ENCODE results near the gene ZBTB5. TPM values are rescaled to one million over a fixed set of nuclear protein-coding genes. Genes with fewer than 3 reads are reported as not detected.

The ZBTB5 gene
- total and polyA plus RNA-seq, 2 of the 4 experiments (the other 2 are of a cell fraction), result 6.3 to 9.1 TPM

DNA sequence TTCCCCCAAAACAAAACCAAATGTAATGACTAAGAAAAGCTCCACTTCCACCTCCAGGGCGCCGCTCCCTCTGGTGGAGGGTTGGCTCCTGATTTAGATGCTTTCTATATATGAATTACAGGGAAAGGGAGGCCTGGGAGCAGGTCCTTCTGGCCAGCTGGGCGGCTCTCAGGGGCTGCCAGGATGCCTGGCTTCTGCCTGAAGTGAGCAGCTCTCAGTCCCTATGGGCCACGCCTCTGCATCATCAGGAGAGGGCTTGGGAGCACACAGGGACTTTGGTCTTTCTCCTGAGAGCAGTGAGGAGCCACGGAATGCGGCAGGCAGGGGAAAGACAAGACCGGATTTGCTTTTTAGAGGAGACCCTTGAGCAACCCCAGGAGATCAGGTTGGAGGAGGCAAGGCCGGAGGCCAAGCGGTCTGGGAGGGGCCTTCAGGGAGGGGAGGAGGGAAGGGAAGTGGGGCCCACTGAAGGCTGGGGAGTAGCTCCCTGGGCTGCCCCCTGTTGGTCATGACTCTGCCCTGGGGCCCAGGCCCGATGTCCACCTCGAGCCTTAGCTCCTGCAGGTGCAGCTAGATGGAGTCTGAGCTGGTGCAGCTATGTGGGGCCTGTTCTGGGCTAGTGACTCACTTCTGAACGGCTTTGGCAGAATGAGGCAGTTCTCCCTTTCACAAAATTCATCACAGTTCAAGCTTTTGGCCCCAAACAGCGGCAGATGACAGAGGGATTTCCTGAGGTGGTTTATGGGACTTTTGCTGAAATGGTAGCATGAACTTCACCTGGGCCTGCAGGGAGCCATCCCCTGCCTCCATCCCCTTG lies 54.1 kb downstream of the ZBTB5 start:
- BruUV-seq (replicated peaks), result no TSS peak
- ChIA-PET POLR2A (ENCODE audit: unreplicated experiment) (no interaction called here), CTCF (interaction anchor here (0.5 to 0.6 kb wide), 2 partner anchors 128 to 202 kb away, joined by 3 to 4 read pairs; no protein-coding TSS in a partner anchor)
- peak; percentile 15 for DNase-seq
- no peak for ATAC-seq (ENCODE audit: low read depth)
- Histone ChIP-seq H4K20me1 (ENCODE audit: insufficient read depth, low read length) (no peaks in the 10 kb centered on the region), H3K9me1 (ENCODE audit: insufficient read depth, low read length) (peaks cover 3% of the 10 kb centered on the region; the same call in 1 of the 2 replicates), H2BK120ac (ENCODE audit: low read depth, low read length) (no peak overlapping the region), H3K23ac (ENCODE audit: low read depth, low read length) (no peak overlapping the region), H4K5ac (ENCODE audit: low read depth, low read length) (no peak overlapping the region), H3K4me2 (ENCODE audit: low read depth, low read length) (no peak overlapping the region), H2AK9ac (replicated peaks; ENCODE audit: low read depth, low read length, poor library complexity) (no peak overlapping the region), H3K9ac (ENCODE audit: low read depth, low read length) (no peak overlapping the region), H4K91ac (ENCODE audit: insufficient read depth, low read depth, low read length) (no peak overlapping the region), H2BK15ac (ENCODE audit: low read depth, low read length) (no peak overlapping the region), H2BK20ac (ENCODE audit: low read depth, low read length) (no peak overlapping the region), H3K27ac (ENCODE audit: insufficient read depth, low read length) (no peak overlapping the region), H3K18ac (ENCODE audit: low read depth, low read length) (no peak overlapping the region), H3K79me1 (ENCODE audit: low read depth in 1 of 2, low read length in 2 of 2) (no peaks in the 10 kb centered on the region), H3K56ac (ENCODE audit: extremely low read depth, insufficient read depth, low read length) (no peak overlapping the region), H4K8ac (ENCODE audit: low read depth in 2 of 2, low read length in 2 of 2) (no peak overlapping the region), H3K27me3 (ENCODE audit: control insufficient read depth, insufficient read depth, low read length) (peaks cover 2% of the 10 kb centered on the region), H3K4ac (ENCODE audit: low read depth, low read length) (no peak overlapping the region), H2AFZ (replicated peaks; ENCODE audit: low read length, poor library complexity) (peak overlapping the region; percentile 32), H3K9me3 (ENCODE audit: control insufficient read depth, insufficient read depth, low read length) (no peaks in the 10 kb centered on the region), H3K36me3 (ENCODE audit: control insufficient read depth, insufficient read depth, low read length) (no peaks in the 10 kb centered on the region), H2AK5ac (ENCODE audit: low read depth, low read length) (no peak overlapping the region), H2BK5ac (ENCODE audit: low read depth, low read length, poor library complexity, severe bottlenecking) (no peak overlapping the region), H3K4me1 (ENCODE audit: control insufficient read depth, insufficient read depth, low read length) (peaks cover 2% of the 10 kb centered on the region; the same call in 1 of the 2 replicates), H3K4me3 (ENCODE audit: insufficient read depth, low read depth, low read length) (no peak overlapping the region), H3K14ac (replicated peaks; ENCODE audit: low read depth, low read length) (no peak overlapping the region)
- 72% methylated on average over 7 of the region's 13 CpGs; no CpG with 5 or more reads in 1 of the 2 experiments for WGBS, 2 experiments (ENCODE audit: extremely low coverage in 2 of 2, insufficient read length in 1 of 2)
- intact Hi-C loops (cut with micrococcal nuclease) (loop anchor here (1.0 to 5.0 kb wide), 2 partner anchors 416 to 539 kb away; no protein-coding TSS in a partner anchor), dilution Hi-C loops (cut with HindIII; ENCODE audit: low sequenced_read_pairs, unreplicated experiment) (no loop called here), in situ Hi-C loops (cut with MboI; ENCODE audit: low sequenced_read_pairs) (no loop called here)
- TF ChIP-seq, protein P1, sequence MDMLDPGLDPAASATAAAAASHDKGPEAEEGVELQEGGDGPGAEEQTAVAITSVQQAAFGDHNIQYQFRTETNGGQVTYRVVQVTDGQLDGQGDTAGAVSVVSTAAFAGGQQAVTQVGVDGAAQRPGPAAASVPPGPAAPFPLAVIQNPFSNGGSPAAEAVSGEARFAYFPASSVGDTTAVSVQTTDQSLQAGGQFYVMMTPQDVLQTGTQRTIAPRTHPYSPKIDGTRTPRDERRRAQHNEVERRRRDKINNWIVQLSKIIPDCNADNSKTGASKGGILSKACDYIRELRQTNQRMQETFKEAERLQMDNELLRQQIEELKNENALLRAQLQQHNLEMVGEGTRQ (IDR thresholded peaks at IDR 0.05; ENCODE audit: low read depth, low read length), result no peak
- TF ChIP-seq CHD1 (IDR thresholded peaks at IDR 0.05; ENCODE audit: low read depth, low read length) (no peak), POLR2A (IDR thresholded peaks at IDR 0.05; ENCODE audit: low read depth, low read length) (no peak), BHLHE40 (IDR thresholded peaks at IDR 0.05; ENCODE audit: low read depth, low read length) (no peak), CEBPB (IDR thresholded peaks at IDR 0.05; ENCODE audit: low read depth, low read length) (no peak), RCOR1 (IDR thresholded peaks at IDR 0.05; ENCODE audit: insufficient replicate concordance, low read length) (no peak), MXI1 (IDR thresholded peaks at IDR 0.05; ENCODE audit: borderline replicate concordance, low read depth, low read length) (no peak), FOS (IDR thresholded peaks at IDR 0.05; ENCODE audit: low read depth, low read length) (no peak), RFX5 (IDR thresholded peaks at IDR 0.05; ENCODE audit: low read depth, low read length) (no peak), SMC3 (IDR thresholded peaks at IDR 0.05; ENCODE audit: low read depth, low read length) (peak; percentile 33), NFE2L2 (IDR thresholded peaks at IDR 0.05; ENCODE audit: low read depth, low read length) (no peak), MAFK (IDR thresholded peaks at IDR 0.05; ENCODE audit: low read depth, low read length) (no peak), MAZ (IDR thresholded peaks at IDR 0.05; ENCODE audit: borderline replicate concordance, low read depth, low read length) (no peak), RAD21 (IDR thresholded peaks at IDR 0.05; ENCODE audit: low read length) (peak; percentile 34)
- TF ChIP-seq, protein P2, sequence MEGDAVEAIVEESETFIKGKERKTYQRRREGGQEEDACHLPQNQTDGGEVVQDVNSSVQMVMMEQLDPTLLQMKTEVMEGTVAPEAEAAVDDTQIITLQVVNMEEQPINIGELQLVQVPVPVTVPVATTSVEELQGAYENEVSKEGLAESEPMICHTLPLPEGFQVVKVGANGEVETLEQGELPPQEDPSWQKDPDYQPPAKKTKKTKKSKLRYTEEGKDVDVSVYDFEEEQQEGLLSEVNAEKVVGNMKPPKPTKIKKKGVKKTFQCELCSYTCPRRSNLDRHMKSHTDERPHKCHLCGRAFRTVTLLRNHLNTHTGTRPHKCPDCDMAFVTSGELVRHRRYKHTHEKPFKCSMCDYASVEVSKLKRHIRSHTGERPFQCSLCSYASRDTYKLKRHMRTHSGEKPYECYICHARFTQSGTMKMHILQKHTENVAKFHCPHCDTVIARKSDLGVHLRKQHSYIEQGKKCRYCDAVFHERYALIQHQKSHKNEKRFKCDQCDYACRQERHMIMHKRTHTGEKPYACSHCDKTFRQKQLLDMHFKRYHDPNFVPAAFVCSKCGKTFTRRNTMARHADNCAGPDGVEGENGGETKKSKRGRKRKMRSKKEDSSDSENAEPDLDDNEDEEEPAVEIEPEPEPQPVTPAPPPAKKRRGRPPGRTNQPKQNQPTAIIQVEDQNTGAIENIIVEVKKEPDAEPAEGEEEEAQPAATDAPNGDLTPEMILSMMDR (conservative IDR thresholded peaks at IDR 0.05; ENCODE audit: low read depth, low read length), result peak; percentile 48

All from IMR-90 (cell line).